Thyroid gland (tissue), 4 donors: ENCODE measurements around the gene NRBF2. TPM values are rescaled to one million over a fixed set of nuclear protein-coding genes. Genes with fewer than 3 reads are reported as not detected.

Source experiments
- DNase-seq, 2 donors: peaks; one replicate each; pipeline ENCODE4 v3.0.0-alpha.2; 2019
- H3K27ac ChIP-seq, 3 donors: fragments of 200-600 bp; sonication (generic); 1 replicate in 2 of 3; 2 replicates in 1 of 3; pipeline ENCODE4 v1.5.1; 2016 to 2019; ENCODE audit warnings: mild to moderate bottlenecking in 1 of 3, moderate library complexity in 1 of 3
- H3K27me3 ChIP-seq: fragments of 200-600 bp; sonication (generic); one replicate; pipeline ENCODE4 v1.5.1; 2019
- H3K36me3 ChIP-seq, 2 donors: fragments of 200-600 bp; sonication (generic); one replicate each; pipeline ENCODE4 v1.5.1; 2016 to 2019
- H3K4me1 ChIP-seq, 2 donors: fragments of 200-600 bp; sonication (generic); one replicate each; pipeline ENCODE4 v1.5.1; 2017 to 2019
- H3K4me3 ChIP-seq, 3 donors: fragments of 200-600 bp; sonication (generic); replicated peaks in 1 of 3; 1 replicate in 2 of 3; 2 replicates in 1 of 3; pipeline ENCODE4 v1.5.1; 2016; ENCODE audit warnings: mild to moderate bottlenecking in 1 of 3
- H3K9me3 ChIP-seq: fragments of 200-600 bp; sonication (generic); one replicate; pipeline ENCODE4 v1.5.1; 2017
- CTCF ChIP-seq, 6 experiments: fragments of 200-600 bp in 3 of 6; fragments of 450-650 bp in 3 of 6; sonication (generic) in 3 of 6; IDR thresholded peaks; one replicate each; pipeline ENCODE4 v1.5.1; 2016 to 2019; ENCODE audit warnings: antibody characterized with exemption in 6 of 6, mild to moderate bottlenecking in 2 of 6, inconsistent platforms in 1 of 6, moderate library complexity in 1 of 6
- POLR2A ChIP-seq, 2 donors: fragments of 450-650 bp; IDR thresholded peaks; one replicate each; pipeline ENCODE4 v1.6.1; 2017; ENCODE audit warnings: antibody characterized with exemption in 2 of 2, mild to moderate bottlenecking in 2 of 2, moderate library complexity in 1 of 2
- WGBS, 2 donors: methylation state at CpG; one replicate each; pipeline ENCODE4 v1.1.5; 2017; 5-methylcytosine and 5-hydroxymethylcytosine counted together
- intact Hi-C: fragments of 100-400 bp; cut with DNase I; formaldehyde crosslinking; loops from one replicate; pipeline ENCODE4 v1.15.1; 2023
- total RNA-seq, 4 donors: library from RNA; depleted of rRNA; stranded (reverse); fragments of >200 nt; gene quantifications; one replicate each; pipeline ENCODE4 v1.2.3, GENCODE V29; 2016

The NRBF2 gene
- total RNA-seq, 4 donors from 2014 or later = 9.3 to 25.8 (median 15.2) TPM

DNA sequence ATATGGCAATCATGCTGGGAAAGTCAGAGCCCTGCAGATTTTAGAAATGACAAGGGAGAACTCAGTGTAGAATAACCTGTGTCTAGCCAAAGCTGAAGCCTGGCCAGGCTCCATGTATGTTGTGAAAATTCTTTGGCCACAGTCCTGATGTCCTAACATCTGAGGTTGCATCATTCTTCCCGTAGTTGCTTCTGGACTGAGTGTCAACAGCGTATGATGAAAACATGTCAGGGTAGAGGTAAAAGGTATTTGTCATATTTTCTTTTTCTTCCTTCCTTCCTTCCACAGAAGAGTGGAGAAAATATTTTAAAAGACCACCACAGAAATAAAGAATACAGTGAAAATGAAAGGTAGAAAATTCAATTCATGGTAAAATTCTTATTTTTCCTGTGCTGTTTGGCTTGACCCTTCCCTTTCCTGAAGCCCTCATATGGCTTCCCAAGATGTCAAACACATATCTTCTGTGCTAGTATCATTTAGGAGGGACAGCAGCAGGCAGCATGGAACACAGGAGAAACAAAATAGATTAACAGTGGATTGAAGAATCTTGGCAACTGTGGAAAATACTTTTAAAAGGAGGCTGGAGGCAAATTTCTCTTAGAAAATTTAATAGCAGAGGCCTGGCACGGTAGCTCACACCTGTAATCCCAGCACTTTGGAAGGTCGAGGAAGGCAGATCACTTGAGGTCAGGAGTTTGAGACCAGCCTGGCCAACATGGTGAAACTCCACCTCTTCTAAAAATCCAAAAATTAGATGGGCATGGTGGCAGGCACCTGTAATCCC lies 18.9 kb upstream of the NRBF2 start:
- H3K9me3 ChIP-seq = no peaks in the 10 kb centered on the region
- peak overlapping the region; percentile 60 to 86 (median 73) for H3K27ac ChIP-seq
- H3K4me1 ChIP-seq = peaks cover 10 to 21% of the 10 kb centered on the region in 2 donors
- no peak overlapping the region for H3K4me3 ChIP-seq
- H3K36me3 ChIP-seq = no peaks in the 10 kb centered on the region
- whole genome bisulfite sequencing, 2 donors = 51 to 76% methylated on average over 4 of the region's 4 CpGs
- intact Hi-C loops = no loop called here
- peak; percentile 60 to 80 for DNase-seq
- TF ChIP-seq CTCF (IDR thresholded peaks at IDR 0.05) = no peak
- TF ChIP-seq POLR2A (IDR thresholded peaks at IDR 0.05) = no peak
- no peaks in the 10 kb centered on the region for H3K27me3 ChIP-seq

GRCh38 chr10:63115732-63116383 lies 17.3 kb upstream of the NRBF2 start:
- Histone ChIP-seq H3K27me3 (no peaks in the 10 kb centered on the region), H3K9me3 (no peaks in the 10 kb centered on the region), H3K4me1 (peaks cover 10 to 21% of the 10 kb centered on the region in 2 donors), H3K27ac (peak overlapping the region; percentile 60 to 86 (median 73)), H3K4me3 (no peak overlapping the region), H3K36me3 (no peaks in the 10 kb centered on the region)
- TF ChIP-seq CTCF (IDR thresholded peaks at IDR 0.05) = peak in 1 of 6 experiments; percentile 36
- peak in 1 of 2 donors; percentile 50 for TF ChIP-seq POLR2A (IDR thresholded peaks at IDR 0.05)
- intact Hi-C loops = no loop called here
- DNase-seq = peak; percentile 85 to 90
- WGBS, 2 donors = 54 to 58% methylated on average over 7 of the region's 7 CpGs

DNA sequence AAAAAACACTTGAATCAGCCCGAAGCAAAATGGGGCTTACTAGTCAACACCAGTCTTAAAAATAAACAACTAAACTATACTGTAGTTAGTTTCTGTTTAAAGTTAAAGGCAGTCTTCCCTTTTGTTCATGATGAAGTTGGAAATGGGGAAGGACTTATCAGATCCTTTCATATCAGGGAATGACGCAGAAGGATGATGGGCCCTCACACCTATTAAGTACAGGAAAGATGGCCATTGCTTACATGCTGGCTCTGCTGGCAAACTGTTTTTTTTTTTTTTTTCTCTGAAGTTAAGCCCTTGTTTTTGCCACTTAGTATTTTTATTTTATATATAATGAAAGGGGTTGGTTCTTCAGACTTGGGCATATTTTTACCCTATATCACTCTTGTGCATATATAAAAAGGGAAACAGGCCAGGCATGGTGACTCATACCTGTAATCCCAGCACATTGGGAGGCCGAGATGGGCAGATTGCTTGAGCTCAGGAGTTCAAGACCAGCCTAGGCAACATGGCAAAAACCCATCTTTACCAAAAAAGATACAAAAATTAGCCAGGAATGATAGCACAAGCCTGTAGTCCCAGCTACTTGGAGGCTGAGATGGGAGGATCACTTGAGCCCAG lies 16.6 kb upstream of the NRBF2 start:
- Histone ChIP-seq H3K27ac (peak overlapping the region; percentile 23 to 86 (median 73)), H3K9me3 (no peaks in the 10 kb centered on the region), H3K4me3 (no peak overlapping the region), H3K4me1 (peaks cover 10 to 21% of the 10 kb centered on the region in 2 donors), H3K36me3 (no peaks in the 10 kb centered on the region), H3K27me3 (no peaks in the 10 kb centered on the region)
- intact Hi-C loops = no loop called here
- TF ChIP-seq CTCF (IDR thresholded peaks at IDR 0.05) (no peak), POLR2A (IDR thresholded peaks at IDR 0.05) (no peak)
- DNase-seq = no peak
- WGBS, 2 donors = 94% methylated on average over 3 of the region's 3 CpGs

- Histone ChIP-seq H3K4me1 (peaks cover 10 to 21% of the 10 kb centered on the region in 2 donors), H3K4me3 (no peak overlapping the region), H3K27ac (no peak overlapping the region), H3K36me3 (no peaks in the 10 kb centered on the region), H3K27me3 (no peaks in the 10 kb centered on the region), H3K9me3 (no peaks in the 10 kb centered on the region)
- TF ChIP-seq CTCF (IDR thresholded peaks at IDR 0.05) = no peak
- no peak for TF ChIP-seq POLR2A (IDR thresholded peaks at IDR 0.05)
- DNase-seq = no peak
- intact Hi-C loops = no loop called here
Measured at GRCh38 chr10:63119041-63119440, 14.1 kb upstream of the NRBF2 start.

- Histone ChIP-seq H3K9me3 (no peaks in the 10 kb centered on the region), H3K4me1 (peaks cover 3 to 7% of the 10 kb centered on the region in 2 donors), H3K4me3 (no peak overlapping the region), H3K27me3 (no peaks in the 10 kb centered on the region), H3K36me3 (no peaks in the 10 kb centered on the region), H3K27ac (no peak overlapping the region)
- intact Hi-C loops = no loop called here
- DNase-seq = no peak
- TF ChIP-seq CTCF (IDR thresholded peaks at IDR 0.05) (no peak), POLR2A (IDR thresholded peaks at IDR 0.05) (no peak)
Measured at GRCh38 chr10:63120554-63120953, 12.6 kb upstream of the NRBF2 start.
